ENCODE data around the gene FGF5.
"Not testable (repeated sequence)": the region's sequence is repeated elsewhere in the genome, so short reads cannot be mapped to it uniquely, and the experiment has no call there.

Gene FGF5, protein sequence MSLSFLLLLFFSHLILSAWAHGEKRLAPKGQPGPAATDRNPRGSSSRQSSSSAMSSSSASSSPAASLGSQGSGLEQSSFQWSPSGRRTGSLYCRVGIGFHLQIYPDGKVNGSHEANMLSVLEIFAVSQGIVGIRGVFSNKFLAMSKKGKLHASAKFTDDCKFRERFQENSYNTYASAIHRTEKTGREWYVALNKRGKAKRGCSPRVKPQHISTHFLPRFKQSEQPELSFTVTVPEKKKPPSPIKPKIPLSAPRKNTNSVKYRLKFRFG

DNA sequence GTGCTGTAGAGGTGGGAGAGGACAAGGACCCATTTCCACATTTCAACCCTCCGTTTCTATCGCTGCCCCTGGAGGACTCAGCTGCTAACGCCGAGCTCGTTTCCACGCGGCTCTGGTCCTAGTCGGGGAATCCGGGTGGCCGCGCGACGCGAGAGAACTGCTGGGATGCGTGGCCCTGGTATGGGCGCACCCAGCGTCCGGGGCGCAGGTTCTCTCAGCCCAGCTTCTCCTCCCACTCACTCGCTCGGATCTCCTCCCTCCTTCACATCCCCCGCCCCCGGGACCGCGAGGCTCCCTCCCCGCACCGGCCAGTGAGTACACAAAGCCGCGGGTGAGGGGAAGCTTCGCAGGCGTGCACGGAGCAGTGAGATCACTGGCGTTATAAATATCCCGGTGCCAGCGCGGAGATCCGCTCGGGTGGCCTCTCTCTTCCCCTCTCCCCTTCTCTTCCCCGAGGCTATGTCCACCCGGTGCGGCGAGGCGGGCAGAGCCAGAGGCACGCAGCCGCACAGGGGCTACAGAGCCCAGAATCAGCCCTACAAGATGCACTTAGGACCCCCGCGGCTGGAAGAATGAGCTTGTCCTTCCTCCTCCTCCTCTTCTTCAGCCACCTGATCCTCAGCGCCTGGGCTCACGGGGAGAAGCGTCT is at the start of gene FGF5:
TSS of gene FGF5 (plus strand) at position 412 of the 649 bp plus-strand sequence. CDS start at position 573, 161 bp downstream.
- peak; percentile 20 for DNase-seq

DNA sequence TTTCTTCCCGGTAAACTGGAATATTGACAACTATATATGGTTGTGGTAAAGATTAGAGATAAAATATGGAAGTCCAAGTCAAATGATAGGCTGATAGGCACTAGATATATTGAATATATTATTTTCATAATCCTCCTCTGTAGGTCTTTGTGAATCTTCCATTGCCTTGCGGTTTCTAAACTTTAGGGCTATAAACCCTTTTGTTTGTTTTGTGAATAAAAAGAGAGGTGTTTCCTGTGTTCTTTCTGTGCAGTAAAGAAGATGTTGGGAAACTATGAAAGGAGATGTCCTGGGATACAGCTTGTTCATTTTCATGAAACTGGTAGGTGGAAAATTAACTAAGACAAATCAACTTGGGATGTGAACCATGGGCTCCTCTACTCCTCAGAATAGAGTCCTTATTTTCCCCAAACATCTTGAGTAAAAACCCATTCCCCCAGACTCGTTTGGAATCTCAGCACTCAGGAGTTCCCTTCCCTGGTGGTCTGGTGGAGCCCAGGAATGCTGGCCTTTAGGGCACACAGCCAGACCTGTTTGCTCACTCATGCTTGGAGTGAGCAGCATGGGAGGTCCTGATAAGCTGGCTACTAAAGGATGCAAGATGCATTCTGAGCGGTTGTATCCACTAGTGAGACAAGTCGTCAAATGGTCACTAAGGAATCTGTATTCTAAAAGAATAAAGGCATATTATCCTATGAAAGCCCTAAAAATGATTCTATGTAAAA is 47.0 kb upstream of the FGF5 start:
- DNase-seq = no peak

DNA sequence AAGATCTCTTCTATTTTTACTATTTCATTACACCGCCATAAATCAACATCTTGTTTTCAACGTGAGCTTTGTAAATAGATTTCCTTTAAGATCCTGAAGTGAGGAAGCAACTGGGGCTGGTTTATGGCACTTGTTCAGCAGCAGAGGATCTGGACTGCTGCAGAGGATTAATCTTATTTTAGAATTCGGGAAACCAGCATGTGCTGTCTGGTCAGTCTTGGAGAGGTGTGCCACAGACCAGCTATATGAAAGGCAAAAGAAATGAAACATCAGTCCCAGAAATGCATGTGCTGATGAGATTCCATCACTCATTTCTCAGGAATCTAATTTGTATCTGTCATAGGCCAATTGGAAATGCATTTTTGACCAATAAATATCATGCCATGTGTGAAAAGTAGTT is 45.8 kb upstream of the FGF5 start:
- no peak for DNase-seq

DNA sequence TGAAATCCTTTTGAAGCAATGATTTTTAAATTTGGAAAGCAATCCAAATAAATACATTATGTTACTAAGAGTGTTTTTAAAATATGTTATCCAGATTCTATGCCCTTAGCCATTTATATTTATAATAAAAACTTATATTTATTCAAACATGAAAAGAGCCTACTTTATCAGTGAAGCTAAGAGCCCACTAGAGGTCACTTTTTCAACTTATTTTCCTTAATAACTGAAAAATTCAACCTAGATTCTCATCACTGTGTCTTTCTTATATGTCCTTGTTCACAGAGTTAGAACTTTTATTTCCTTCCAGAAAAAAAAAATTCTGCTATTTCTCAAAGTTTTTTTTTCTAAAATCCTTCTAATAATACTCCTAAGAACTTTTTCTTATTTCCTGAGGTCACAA is 45.3 kb upstream of the FGF5 start:
- no peak for DNase-seq

DNA sequence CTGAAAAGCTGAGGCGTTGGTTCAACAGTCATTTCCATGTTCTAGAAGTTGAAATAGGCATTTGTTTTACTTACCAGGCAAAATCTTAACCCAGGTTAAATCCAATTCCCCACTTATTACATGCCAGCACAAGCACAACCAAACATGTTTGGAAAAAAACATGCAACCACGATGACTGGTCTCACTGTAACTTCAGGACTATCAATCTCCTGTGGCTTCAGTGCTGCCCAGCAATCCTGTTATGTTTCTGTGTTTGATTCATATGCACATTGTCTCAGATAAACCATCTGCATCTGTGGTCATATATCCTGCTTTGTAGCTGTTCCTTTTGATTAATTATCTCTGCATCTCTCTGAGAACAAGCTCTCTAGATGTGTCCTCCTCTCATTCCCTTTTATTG is 40.9 kb upstream of the FGF5 start:
- DNase-seq = no peak

DNA sequence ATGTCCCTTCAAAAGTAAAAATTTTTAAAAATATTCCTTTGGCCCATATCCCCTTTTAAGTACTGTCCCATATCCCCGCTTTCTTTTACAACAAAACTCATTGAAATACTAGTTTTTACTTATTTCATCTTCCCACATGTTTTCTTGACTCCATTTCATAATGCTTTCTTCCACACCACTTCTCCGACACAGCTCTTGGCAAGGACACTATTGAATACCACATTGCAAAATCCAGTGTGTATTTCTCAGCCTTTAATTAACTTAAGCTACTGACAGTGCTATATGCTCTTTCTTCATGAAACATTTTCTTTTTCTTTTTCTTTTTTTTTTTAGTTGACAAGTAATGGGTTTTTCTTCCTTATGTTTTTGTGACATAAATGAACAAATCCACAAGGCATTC is 40.4 kb upstream of the FGF5 start:
- DNase-seq = no peak

DNA sequence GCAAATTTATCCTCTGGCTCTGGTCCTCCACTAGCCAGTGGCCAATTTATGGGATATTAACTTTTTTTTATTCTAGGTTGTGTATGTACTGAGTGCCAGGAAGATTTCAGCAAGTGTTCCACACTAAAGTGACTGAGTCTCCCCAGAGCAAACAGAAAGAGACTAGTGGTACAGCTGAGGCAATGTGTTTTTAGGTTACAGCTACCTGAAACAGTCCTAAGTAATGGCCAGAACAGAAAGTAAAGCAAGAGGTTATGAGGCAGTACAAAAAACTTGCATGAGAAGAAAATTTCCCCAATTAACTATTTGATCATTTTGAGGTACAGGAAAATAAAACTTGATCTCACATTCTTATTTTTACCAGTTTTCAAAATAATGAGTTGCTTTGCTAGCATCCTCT is 38.0 kb upstream of the FGF5 start:
- DNase-seq = no peak

DNA sequence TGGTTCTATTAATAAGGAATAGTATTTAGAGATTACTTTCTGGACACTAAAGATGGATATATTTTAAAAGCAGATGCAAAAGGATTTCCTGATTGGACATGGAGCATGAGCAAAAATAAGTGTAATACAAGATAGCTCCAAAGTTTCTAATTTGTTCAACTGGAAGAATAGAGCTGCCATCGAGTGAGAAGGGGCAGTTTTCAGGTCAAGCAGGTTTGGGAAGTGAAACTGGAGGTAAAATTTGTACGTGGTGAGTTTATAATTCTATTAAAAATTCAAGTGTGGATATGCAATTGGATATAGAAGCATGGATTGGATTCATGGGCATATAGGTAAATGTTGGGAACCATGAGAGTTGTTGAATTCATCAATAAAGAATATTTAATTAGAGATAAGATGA is 37.3 kb upstream of the FGF5 start:
- DNase-seq = no peak

DNA sequence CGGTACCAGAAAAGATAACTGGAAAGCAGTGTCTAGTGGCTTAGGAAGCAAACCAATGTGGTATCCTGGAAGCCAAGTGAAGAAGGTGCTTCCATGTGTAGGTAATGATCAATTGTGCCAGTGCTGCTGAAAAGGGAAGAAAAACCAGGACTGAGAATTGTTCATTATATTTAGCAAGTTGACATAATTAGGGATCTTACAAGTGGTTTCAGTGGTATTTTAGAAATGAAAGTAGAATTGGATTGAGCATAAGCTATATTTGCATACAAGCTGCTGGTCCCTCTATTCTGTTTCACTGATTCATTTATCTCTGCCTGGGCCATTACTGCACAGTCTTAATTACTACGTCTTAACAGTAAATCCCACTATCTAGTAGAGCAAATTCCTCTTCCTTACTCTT is 36.9 kb upstream of the FGF5 start:
- DNase-seq = no peak

DNA sequence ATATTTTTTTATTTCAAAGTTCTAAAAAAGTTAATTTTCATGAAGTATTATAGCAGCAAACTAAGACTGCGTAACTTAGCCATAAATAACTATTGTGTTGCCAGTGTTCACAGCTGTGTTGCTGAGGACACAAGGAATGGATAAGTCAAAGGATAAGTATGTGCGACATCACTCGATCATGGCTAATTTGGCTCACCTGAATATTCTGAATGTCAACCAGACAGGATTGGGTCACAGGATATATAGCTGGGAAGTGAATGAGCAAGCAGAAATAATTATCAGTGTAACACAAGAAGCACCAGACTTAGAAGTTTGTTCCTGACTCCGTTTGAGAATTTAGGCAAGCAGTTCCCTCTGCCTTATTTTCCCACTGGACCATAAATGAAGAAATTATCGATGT is 35.3 kb upstream of the FGF5 start:
- DNase-seq = no peak

DNA sequence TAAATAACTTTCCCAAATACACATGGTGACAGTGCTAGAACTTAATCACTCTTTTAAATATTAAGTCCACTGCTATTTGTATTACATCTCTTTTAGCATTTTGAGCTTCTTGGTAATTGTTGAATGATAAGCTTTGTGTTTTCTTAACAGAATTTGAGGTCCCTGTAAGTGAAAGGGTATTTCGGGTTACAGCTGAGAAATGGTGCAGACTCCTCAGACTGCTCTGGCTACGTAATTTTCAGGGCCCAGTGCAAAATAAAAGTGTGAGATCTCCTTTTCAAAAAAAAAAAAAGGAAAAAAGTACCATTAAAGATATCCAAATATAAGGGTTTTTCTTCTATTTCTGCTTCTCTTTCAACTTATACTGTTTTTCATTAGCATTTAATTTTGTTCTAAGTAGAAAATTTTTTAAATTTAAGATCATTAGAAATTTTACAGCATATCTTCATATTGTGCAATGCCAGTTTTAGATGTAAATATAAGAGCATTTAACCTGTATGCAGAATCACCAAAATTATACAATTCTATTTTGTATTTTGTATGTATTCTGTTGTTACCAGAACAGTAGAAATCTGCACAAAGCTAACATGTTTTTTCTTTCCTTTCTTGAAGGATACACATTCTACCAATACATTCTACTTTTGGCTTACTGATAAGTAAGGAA is 33.6 kb upstream of the FGF5 start:
- DNase-seq = no peak

DNA sequence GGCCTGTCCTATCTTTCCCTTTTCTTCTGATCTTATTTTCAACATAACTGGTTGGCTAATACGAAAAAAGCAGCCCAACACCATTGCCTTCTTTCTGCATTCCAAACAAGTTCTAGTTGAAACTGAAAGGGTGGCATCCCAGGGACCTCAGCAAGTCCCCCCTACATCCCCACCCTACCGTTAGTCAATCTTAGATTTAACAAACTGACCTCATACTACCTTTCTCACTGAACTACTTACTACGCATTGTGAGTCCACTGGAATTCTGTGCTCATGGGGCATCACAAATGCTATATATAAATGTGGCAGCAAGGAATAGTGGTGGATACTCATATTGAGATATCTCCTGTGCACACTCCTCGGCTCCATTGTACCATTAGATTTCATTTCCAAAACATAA is 33.1 kb upstream of the FGF5 start:
- no peak for DNase-seq

DNA sequence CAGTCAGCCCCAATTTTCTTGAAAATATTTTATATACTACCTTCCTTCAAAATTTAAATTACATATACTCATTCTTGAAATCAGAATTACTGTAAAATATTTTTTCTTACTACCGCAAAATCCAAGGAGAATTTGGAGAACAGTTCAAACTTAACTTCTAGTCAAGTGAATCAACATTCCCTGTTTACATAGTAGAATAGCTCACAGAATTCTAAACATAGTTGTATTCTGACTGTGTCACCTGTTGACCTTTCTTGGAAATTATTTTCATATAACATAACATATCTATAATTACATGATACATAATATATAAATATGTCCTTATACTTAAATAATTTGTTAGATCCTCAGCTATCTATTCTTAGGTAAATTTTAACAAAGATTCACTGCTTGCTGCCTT is 31.0 kb upstream of the FGF5 start:
- DNase-seq = no peak

DNA sequence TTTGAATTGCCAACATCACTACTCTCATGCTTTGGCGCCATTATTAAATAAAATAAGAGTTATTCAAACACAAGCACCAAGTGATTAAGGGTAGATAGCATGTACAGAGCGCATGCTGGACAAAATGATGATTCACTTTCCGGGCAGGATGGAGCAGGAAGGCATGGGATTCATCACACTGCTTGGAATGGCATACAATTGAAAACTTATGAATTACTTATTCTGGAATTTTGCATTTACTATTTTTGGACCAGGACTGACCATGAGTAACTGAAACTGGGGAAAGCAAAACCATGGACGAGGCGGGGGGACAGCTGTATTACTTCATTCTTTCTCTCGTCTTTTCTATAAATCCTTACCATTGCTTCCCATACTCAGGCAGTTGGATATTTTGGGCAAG is 28.5 kb upstream of the FGF5 start:
- no peak for DNase-seq

DNA sequence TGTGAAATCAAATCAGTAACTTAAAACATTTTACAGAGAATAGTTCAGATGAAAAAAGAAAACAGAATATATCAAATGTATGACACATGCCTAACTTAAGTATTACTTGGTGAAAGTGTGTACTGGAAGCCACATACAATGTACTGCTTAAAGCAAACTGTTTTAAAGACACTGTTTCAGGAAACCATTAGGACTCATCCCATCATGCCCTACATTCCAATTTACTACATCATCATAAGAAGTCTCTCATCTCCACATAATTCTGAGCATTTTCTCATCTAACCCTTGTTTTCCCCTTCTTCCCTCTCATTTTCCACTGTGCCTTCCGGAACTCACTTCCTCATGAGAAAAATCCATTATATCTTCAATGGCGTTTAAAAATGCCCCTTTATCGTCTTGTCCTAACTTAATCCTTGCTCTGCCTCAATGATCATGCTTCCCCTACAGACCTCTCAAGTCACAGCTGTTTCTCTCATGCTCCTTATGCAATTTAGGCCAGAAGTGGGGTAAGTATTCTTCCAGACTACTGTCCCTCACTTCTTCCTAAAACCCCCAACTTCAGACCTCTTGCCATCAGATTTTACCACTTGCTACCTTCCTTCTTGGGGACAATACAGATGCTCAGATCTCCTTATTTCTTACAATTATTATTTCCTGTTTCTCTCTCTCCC is 26.8 kb upstream of the FGF5 start:
- no peak for DNase-seq

DNA sequence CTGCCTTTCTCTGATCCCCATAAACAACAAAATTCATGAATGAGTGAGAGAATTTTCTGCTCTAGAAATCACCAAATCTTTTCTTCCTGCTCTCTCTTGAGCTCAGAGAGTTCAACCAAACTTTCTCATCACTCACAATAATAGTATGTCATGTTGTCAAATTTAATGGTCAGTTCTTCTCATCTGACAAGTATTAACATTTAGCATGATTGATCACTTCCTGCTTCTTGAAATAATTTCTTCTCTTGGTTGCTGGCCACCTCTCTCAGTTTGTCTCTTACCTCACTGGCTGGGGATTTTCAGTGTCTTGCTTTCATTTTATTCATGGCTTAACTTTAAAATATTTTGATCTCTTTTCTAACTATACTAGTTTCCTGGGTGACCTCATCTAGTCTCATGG is 25.5 kb upstream of the FGF5 start:
- DNase-seq = no peak

DNA sequence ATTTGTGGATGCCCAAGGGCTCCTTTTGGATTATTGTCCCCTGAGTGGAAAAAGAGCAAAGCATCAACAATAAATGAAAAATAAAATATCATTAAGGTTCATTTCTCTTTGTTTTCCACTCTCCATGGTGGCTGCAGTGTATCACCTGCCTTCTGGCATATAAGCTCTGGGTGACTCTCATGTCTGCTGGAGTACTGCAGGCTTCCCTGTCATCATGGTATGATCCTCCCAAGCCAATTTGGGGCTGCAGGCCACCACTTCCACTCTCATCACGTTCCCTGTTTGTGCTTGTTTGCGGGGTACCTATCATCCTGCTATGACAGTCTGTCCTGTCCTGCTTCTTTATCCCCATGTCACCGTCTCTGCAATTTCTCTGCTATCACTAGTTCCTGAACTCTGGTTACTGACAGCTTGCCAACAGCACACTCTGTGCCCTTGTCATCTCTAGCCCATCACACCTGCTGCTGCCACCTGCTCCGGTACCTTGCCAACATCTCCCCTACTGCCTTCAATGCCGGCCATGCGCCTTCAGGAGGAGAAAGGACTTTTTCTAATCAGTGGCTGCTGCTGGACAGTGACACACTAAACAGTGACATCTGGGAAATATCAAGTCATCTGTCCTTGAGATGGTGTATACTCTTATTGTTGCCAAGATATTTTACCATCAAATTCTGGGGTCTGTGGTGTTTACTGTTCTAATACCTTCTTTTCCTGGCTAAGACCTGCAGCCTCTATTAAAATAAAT is 23.0 kb upstream of the FGF5 start:
- DNase-seq = peak; percentile 83

DNA sequence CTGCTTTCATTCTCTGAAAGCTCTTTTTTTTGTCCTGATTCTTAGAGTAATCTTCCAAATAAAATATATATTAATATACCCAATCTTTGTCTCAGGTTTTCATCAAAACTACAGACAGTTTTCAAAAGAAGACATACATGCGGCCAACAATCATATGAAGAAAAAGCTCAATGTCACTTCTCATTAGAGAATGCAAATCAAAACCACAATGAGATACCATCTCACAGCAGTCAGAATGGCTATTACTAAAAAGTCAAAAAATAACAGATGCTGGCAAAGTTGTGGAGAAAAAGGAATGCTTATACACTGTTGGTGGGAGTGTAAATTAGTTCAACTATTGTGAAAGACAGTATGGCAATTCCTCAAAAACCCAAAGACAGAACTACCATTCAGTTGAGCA is 19.0 kb upstream of the FGF5 start:
- DNase-seq = not testable (repeated sequence)

DNA sequence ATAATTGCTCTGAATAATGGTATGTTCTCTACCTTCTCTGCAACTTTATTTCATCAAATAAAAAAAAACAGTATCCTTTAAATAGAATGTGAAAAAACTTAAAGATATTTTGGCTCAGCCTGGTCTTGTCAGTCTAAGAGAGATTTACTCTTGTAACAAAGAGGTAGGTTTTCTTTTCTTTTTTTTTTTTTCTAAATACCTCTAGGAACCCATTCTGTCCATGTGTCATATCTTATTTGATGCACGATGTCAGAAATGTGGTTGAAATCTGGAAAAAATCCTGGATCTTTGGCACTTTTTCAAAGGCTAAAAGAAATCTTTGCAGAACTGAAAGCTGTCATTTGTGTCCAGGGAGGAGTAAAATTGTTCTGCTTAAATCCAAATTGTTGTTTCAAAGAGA is 17.3 kb upstream of the FGF5 start:
- DNase-seq = no peak

DNA sequence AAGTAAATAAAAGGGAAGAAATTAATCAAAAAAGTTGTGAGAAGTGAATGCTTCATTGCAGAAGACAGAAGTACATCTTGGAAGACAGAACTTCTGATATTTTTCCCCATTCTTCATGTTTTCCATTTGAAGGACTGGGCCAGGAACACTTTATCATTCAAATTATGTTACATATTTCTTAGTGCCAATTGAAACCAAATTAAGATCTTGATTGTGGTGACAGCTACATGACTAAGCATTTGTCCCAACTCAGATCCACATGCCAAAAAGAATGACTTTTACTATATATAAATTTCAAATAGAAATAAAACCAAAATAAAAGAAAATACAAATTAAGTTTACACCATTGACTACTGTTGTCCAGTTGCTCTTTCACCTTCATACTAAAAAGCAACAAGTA is 14.0 kb upstream of the FGF5 start:
- DNase-seq = no peak

DNA sequence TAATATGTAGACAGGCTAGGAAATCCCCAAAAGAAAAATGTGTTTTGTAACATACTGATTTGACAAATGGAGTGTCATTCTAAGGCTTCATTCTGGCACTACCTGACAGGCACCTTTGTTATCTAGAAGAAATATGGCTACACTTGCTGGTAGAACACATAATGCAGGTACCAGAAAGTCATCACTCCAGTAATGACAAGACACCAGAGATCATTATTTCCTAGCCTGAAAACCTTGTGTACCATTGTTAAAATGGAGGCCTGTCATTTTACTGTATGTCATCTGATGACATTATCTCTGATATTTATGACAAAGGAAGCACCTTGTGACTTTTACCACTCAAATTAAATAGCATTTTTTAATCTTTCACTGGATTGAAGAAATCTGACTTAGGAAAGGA is 13.5 kb upstream of the FGF5 start:
- no peak for DNase-seq

DNA sequence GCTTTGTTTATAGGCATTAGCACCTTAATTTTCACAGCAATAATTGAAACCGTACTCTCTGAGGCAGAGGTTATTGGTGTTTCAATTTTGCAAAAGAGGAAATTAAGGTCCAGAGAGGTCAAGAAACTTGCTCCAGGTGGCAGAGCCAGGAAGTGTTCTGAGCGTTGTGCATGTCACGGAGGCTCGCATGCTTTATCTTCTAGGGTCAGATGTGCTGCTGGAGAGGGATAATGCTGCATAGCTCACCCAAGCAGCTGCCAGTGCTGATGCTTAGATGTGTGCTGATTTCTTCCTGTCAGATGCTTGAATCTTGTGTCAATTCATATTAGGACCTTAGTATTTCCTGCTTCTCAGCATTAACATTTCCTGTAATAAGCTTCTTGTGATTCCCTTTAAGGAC is 13.0 kb upstream of the FGF5 start:
- DNase-seq = no peak

DNA sequence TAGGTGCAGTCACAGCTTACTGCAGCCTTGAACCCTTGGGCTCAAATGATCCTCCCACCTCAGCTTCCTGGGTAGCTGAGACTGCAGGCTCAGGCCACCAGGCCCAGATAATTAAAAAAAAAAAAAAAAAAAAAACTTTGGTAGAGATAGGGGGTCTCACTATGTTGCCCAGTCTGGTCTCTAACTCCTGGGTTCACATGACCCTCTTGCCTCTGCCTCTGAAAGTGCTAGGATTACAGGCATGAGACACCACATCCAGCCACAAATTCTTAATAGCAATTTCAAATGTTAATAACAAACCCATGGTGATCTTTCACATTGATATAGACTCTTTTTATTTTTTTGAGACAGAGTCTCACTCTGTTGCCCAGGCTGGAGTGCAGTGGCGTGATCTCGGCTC is 12.3 kb upstream of the FGF5 start:
- no peak for DNase-seq

Measured in NCI-H2171 treated with DMSO at 0.1 percent for 48 hours (cell line).